H1 (cell line): ENCODE measurements around the gene SYNJ1. TPM values are rescaled to one million over a fixed set of nuclear protein-coding genes. Genes with fewer than 3 reads are reported as not detected.

Experiments
- EGR1 ChIP-seq: IDR thresholded peaks from 2 replicates; pipeline ENCODE4 v1.6.1; 2011; ENCODE audit warnings: low read depth, low read length, borderline replicate concordance
- GABPA ChIP-seq: IDR thresholded peaks from 2 replicates; pipeline ENCODE4 v1.6.1; 2011; ENCODE audit warnings: mild to moderate bottlenecking, low read length, moderate library complexity, borderline replicate concordance; ENCODE audit not compliant: insufficient read depth
- POLR2AphosphoS5 ChIP-seq: IDR thresholded peaks from 2 replicates; pipeline ENCODE4 v1.6.1; 2011; ENCODE audit warnings: low read depth, low read length
- RAD21 ChIP-seq, 2 experiments: IDR thresholded peaks in 1 of 2; conservative IDR thresholded peaks in 1 of 2; 2 replicates each; pipeline ENCODE4 v1.6.1; 2011; ENCODE audit warnings: low read depth in 2 of 2, low read length in 2 of 2, improper control_type of control experiment in 1 of 2, inconsistent platforms in 1 of 2, mild to moderate bottlenecking in 1 of 2, moderate library complexity in 1 of 2
- RBBP5 ChIP-seq: IDR thresholded peaks from 2 replicates; pipeline ENCODE4 v1.7.1; 2012; ENCODE audit warnings: low read depth, mild to moderate bottlenecking, inconsistent platforms, low read length, moderate library complexity, borderline replicate concordance
- SRF ChIP-seq: IDR thresholded peaks from 2 replicates; pipeline ENCODE4 v1.6.1; 2011; ENCODE audit warnings: mild to moderate bottlenecking, low read depth, low read length, moderate library complexity
- TEAD4 ChIP-seq: IDR thresholded peaks from 2 replicates; pipeline ENCODE4 v1.6.1; 2012; ENCODE audit warnings: low read depth, low read length, inconsistent platforms, mixed read lengths
- polyA plus RNA-seq, 7 experiments: library from polyadenylated mRNA; depleted of rRNA in 3 of 7; stranded (reverse) in 5 of 7; unstranded in 2 of 7; fragments of >200 nt in 5 of 7; fragments of 200-250 nt in 2 of 7; gene quantifications; 1 replicate in 5 of 7; 2 replicates in 1 of 7; 4 replicates in 1 of 7; pipeline versions ENCODE4 v1.2.1 to v1.2.3, GENCODE V29; 2011 to 2013; ENCODE audit warnings: missing spikeins in 2 of 7, mixed read lengths in 2 of 7
- total RNA-seq: library from RNA; stranded (reverse); fragmentation: NEBNext Ultra II Directional; extraction: Animal tissue kit (Norgen Biotek cat#: 25700); gene quantifications from 2 replicates; pipeline ENCODE4 v1.2.1, GENCODE V29; 2021
- TF ChIP-seq, protein P1 (sequence below): fragments of 300-600 bp; sonication (generic); IDR thresholded peaks from 2 replicates; pipeline ENCODE4 v1.7.1; 2012; ENCODE audit warnings: low read length, moderate library complexity, mild to moderate bottlenecking, inconsistent platforms; ENCODE audit not compliant: insufficient replicate concordance
- TF ChIP-seq, protein P2 (sequence below): IDR thresholded peaks from 2 replicates; pipeline ENCODE4 v1.6.1; 2011; ENCODE audit warnings: low read length, improper control_type of control experiment
- TF ChIP-seq, protein P3 (sequence below): IDR thresholded peaks from 2 replicates; pipeline ENCODE4 v1.6.1; 2011; ENCODE audit warnings: low read depth, mild to moderate bottlenecking, low read length; ENCODE audit not compliant: insufficient read depth

The SYNJ1 gene
- total and polyA plus RNA-seq, 2 of the 8 experiments (the other 6 are each of a cell fraction or from before 2014, with no cell fraction given), result 1.3 to 4.3 TPM

GRCh38 chr21:32712641-32713040 lies 15.2 kb downstream of the SYNJ1 start (continued):
- TF ChIP-seq, protein P1, sequence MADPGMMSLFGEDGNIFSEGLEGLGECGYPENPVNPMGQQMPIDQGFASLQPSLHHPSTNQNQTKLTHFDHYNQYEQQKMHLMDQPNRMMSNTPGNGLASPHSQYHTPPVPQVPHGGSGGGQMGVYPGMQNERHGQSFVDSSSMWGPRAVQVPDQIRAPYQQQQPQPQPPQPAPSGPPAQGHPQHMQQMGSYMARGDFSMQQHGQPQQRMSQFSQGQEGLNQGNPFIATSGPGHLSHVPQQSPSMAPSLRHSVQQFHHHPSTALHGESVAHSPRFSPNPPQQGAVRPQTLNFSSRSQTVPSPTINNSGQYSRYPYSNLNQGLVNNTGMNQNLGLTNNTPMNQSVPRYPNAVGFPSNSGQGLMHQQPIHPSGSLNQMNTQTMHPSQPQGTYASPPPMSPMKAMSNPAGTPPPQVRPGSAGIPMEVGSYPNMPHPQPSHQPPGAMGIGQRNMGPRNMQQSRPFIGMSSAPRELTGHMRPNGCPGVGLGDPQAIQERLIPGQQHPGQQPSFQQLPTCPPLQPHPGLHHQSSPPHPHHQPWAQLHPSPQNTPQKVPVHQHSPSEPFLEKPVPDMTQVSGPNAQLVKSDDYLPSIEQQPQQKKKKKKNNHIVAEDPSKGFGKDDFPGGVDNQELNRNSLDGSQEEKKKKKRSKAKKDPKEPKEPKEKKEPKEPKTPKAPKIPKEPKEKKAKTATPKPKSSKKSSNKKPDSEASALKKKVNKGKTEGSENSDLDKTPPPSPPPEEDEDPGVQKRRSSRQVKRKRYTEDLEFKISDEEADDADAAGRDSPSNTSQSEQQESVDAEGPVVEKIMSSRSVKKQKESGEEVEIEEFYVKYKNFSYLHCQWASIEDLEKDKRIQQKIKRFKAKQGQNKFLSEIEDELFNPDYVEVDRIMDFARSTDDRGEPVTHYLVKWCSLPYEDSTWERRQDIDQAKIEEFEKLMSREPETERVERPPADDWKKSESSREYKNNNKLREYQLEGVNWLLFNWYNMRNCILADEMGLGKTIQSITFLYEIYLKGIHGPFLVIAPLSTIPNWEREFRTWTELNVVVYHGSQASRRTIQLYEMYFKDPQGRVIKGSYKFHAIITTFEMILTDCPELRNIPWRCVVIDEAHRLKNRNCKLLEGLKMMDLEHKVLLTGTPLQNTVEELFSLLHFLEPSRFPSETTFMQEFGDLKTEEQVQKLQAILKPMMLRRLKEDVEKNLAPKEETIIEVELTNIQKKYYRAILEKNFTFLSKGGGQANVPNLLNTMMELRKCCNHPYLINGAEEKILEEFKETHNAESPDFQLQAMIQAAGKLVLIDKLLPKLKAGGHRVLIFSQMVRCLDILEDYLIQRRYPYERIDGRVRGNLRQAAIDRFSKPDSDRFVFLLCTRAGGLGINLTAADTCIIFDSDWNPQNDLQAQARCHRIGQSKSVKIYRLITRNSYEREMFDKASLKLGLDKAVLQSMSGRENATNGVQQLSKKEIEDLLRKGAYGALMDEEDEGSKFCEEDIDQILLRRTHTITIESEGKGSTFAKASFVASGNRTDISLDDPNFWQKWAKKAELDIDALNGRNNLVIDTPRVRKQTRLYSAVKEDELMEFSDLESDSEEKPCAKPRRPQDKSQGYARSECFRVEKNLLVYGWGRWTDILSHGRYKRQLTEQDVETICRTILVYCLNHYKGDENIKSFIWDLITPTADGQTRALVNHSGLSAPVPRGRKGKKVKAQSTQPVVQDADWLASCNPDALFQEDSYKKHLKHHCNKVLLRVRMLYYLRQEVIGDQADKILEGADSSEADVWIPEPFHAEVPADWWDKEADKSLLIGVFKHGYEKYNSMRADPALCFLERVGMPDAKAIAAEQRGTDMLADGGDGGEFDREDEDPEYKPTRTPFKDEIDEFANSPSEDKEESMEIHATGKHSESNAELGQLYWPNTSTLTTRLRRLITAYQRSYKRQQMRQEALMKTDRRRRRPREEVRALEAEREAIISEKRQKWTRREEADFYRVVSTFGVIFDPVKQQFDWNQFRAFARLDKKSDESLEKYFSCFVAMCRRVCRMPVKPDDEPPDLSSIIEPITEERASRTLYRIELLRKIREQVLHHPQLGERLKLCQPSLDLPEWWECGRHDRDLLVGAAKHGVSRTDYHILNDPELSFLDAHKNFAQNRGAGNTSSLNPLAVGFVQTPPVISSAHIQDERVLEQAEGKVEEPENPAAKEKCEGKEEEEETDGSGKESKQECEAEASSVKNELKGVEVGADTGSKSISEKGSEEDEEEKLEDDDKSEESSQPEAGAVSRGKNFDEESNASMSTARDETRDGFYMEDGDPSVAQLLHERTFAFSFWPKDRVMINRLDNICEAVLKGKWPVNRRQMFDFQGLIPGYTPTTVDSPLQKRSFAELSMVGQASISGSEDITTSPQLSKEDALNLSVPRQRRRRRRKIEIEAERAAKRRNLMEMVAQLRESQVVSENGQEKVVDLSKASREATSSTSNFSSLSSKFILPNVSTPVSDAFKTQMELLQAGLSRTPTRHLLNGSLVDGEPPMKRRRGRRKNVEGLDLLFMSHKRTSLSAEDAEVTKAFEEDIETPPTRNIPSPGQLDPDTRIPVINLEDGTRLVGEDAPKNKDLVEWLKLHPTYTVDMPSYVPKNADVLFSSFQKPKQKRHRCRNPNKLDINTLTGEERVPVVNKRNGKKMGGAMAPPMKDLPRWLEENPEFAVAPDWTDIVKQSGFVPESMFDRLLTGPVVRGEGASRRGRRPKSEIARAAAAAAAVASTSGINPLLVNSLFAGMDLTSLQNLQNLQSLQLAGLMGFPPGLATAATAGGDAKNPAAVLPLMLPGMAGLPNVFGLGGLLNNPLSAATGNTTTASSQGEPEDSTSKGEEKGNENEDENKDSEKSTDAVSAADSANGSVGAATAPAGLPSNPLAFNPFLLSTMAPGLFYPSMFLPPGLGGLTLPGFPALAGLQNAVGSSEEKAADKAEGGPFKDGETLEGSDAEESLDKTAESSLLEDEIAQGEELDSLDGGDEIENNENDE, result no peak
- TF ChIP-seq GABPA, result no peak
- TF ChIP-seq RBBP5, result no peak
- no peak for TF ChIP-seq EGR1
- no peak for TF ChIP-seq TEAD4
- TF ChIP-seq SRF, result no peak
- TF ChIP-seq, protein P2, sequence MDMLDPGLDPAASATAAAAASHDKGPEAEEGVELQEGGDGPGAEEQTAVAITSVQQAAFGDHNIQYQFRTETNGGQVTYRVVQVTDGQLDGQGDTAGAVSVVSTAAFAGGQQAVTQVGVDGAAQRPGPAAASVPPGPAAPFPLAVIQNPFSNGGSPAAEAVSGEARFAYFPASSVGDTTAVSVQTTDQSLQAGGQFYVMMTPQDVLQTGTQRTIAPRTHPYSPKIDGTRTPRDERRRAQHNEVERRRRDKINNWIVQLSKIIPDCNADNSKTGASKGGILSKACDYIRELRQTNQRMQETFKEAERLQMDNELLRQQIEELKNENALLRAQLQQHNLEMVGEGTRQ, result no peak
- no peak for TF ChIP-seq POLR2AphosphoS5
- TF ChIP-seq, protein P3, sequence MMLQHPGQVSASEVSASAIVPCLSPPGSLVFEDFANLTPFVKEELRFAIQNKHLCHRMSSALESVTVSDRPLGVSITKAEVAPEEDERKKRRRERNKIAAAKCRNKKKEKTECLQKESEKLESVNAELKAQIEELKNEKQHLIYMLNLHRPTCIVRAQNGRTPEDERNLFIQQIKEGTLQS, result no peak
- no peak for TF ChIP-seq RAD21 (IDR thresholded peaks at IDR 0.05 in 1 of 2, conservative IDR thresholded peaks at IDR 0.05 in 1 of 2; ENCODE audit: low read depth in 2 of 2, low read length in 2 of 2)
